AML-193 (cell line): ENCODE measurements around the gene FYN.
A peak's percentile ranks its signal among the peaks of the same experiment; 100 is the strongest.
"Not testable (repeated sequence)": the region's sequence is repeated elsewhere in the genome, so short reads cannot be mapped to it uniquely, and the experiment has no call there.

ENCODE experiments used
- DNase-seq, 2 experiments: peaks; one replicate each; lab custom pipeline; 2025; lab: John Stamatoyannopoulos, UW

The FYN gene

GRCh38 chr6:111789598-111789997 lies 83.7 kb downstream of the FYN start:
- DNase-seq = no peak

- DNase-seq = no peak
Observed at GRCh38 chr6:111788379-111789276, 84.6 kb downstream of the FYN start.

- DNase-seq = not testable (repeated sequence)
Observed at GRCh38 chr6:111786151-111786550, 87.1 kb downstream of the FYN start.

GRCh38 chr6:111784433-111784832 lies 88.8 kb downstream of the FYN start:
- DNase-seq = peak in 1 of 2 experiments; percentile 6

GRCh38 chr6:111782887-111783466 lies 90.3 kb downstream of the FYN start:
- DNase-seq = no peak

GRCh38 chr6:111782192-111782809 lies 91.0 kb downstream of the FYN start:
- DNase-seq = no peak

GRCh38 chr6:111781041-111781708 lies 92.1 kb downstream of the FYN start:
- no peak for DNase-seq

- DNase-seq = no peak
Observed at GRCh38 chr6:111780393-111780792, 92.9 kb downstream of the FYN start.

- no peak for DNase-seq
Observed at GRCh38 chr6:111779660-111780059, 93.6 kb downstream of the FYN start.

GRCh38 chr6:111779031-111779430 lies 94.2 kb downstream of the FYN start:
- DNase-seq = no peak

- DNase-seq = no peak
Observed at GRCh38 chr6:111777357-111777756, 95.9 kb downstream of the FYN start.

GRCh38 chr6:111776236-111777221 lies 96.7 kb downstream of the FYN start:
- DNase-seq = no peak

- no peak for DNase-seq
Observed at GRCh38 chr6:111775145-111775922, 97.9 kb downstream of the FYN start.

GRCh38 chr6:111774346-111774703 lies 98.9 kb downstream of the FYN start:
- no peak for DNase-seq

GRCh38 chr6:111773501-111774345 lies 99.5 kb downstream of the FYN start:
- no peak for DNase-seq

GRCh38 chr6:111772381-111772780 lies 100.9 kb downstream of the FYN start:
- no peak for DNase-seq

GRCh38 chr6:111771629-111772028 lies 101.6 kb downstream of the FYN start:
- DNase-seq = no peak

GRCh38 chr6:111771094-111771432 lies 102.2 kb downstream of the FYN start:
- no peak for DNase-seq

GRCh38 chr6:111770263-111771093 lies 102.8 kb downstream of the FYN start:
- no peak for DNase-seq
